IMR-90 (cell line): Measurements from ENCODE around the gene SLC30A1. TPM values are rescaled to one million over a fixed set of nuclear protein-coding genes. Genes with fewer than 3 reads are reported as not detected.
A peak's percentile ranks its signal among the peaks of the same experiment; 100 is the strongest.

Source experiments
- ATAC-seq: fragments of 200-7000 bp; cut with Tn5 transposase; 2 replicates; pipeline ENCODE4 v1.9.1; 2020; ENCODE audit warnings: low read depth, mild to moderate bottlenecking, moderate library complexity
- BruUV-seq: library from RNA; stranded (reverse); fragments of 400-500 nt; replicated peaks from 2 replicates; lab custom pipeline; 2021; lab: Mats Ljungman, UMichigan
- CTCF ChIA-PET: fragments of 300-600 bp; formaldehyde crosslinking; extraction: SDS; loops from one replicate; lab custom pipeline; 2021; ENCODE audit warnings: antibody characterized with exemption; lab: Yijun Ruan, JAX
- POLR2A ChIA-PET: fragments of 300-600 bp; sonication (Branson Sonifier 250); formaldehyde crosslinking; loops from one replicate; lab custom pipeline; 2022; ENCODE audit warnings: antibody characterized with exemption; ENCODE audit not compliant: unreplicated experiment; lab: Charles Lee
- DNase-seq: peaks from one replicate; pipeline ENCODE4 v3.0.0; 2013
- H2AFZ ChIP-seq: replicated peaks from 2 replicates; pipeline ENCODE3; 2013; ENCODE audit warnings: low read length, mild to moderate bottlenecking; ENCODE audit not compliant: poor library complexity
- H2AK5ac ChIP-seq: 2 replicates; pipeline ENCODE4 v1.6.1; 2013; ENCODE audit warnings: low read depth, low read length, inconsistent platforms
- H2AK9ac ChIP-seq: replicated peaks from 2 replicates; pipeline ENCODE3; 2013; ENCODE audit warnings: mild to moderate bottlenecking, low read depth, low read length, moderate library complexity; ENCODE audit not compliant: poor library complexity
- H2BK120ac ChIP-seq: 2 replicates; pipeline ENCODE4 v1.6.1; 2013; ENCODE audit warnings: low read depth, low read length, inconsistent platforms
- H2BK15ac ChIP-seq: 3 replicates; pipeline ENCODE4 v1.6.1; 2013; ENCODE audit warnings: low read depth, low read length, inconsistent platforms
- H2BK20ac ChIP-seq: 2 replicates; pipeline ENCODE4 v1.6.1; 2013; ENCODE audit warnings: low read depth, mild to moderate bottlenecking, inconsistent platforms, low read length, moderate library complexity
- H2BK5ac ChIP-seq: 2 replicates; pipeline ENCODE4 v1.6.1; 2013; ENCODE audit warnings: mild to moderate bottlenecking, low read depth, low read length, inconsistent platforms; ENCODE audit not compliant: poor library complexity, severe bottlenecking
- H3K14ac ChIP-seq: replicated peaks from 2 replicates; pipeline ENCODE4 v1.6.1; 2013; ENCODE audit warnings: low read depth, low read length, inconsistent platforms
- H3K18ac ChIP-seq: 2 replicates; pipeline ENCODE4 v1.6.1; 2013; ENCODE audit warnings: low read depth, low read length, control low read depth
- H3K23ac ChIP-seq: 2 replicates; pipeline ENCODE4 v1.6.1; 2013; ENCODE audit warnings: low read depth, low read length, inconsistent platforms
- H3K27ac ChIP-seq: 2 replicates; pipeline ENCODE4 v1.5.1; 2013; ENCODE audit warnings: mild to moderate bottlenecking, control low read depth, low read length; ENCODE audit not compliant: insufficient read depth
- H3K27me3 ChIP-seq: 2 replicates; pipeline ENCODE4 v1.6.1; 2013; ENCODE audit warnings: low read length; ENCODE audit not compliant: control insufficient read depth, insufficient read depth
- H3K36me3 ChIP-seq: 2 replicates; pipeline ENCODE4 v1.6.1; 2013; ENCODE audit warnings: low read length, mixed read lengths; ENCODE audit not compliant: control insufficient read depth, insufficient read depth
- H3K4ac ChIP-seq: 2 replicates; pipeline ENCODE4 v1.6.1; 2013; ENCODE audit warnings: low read depth, low read length, inconsistent platforms
- H3K4me1 ChIP-seq: 2 replicates; pipeline ENCODE4 v1.6.1; 2013; ENCODE audit warnings: low read length, mixed read lengths; ENCODE audit not compliant: control insufficient read depth, insufficient read depth
- H3K4me2 ChIP-seq: 2 replicates; pipeline ENCODE4 v1.6.1; 2013; ENCODE audit warnings: low read depth, mild to moderate bottlenecking, control low read depth, low read length, moderate library complexity
- H3K4me3 ChIP-seq: 2 replicates; pipeline ENCODE4 v1.5.1; 2013; ENCODE audit warnings: low read depth, mild to moderate bottlenecking, control low read depth, low read length, moderate library complexity; ENCODE audit not compliant: insufficient read depth
- H3K56ac ChIP-seq: 2 replicates; pipeline ENCODE4 v1.6.1; 2013; ENCODE audit warnings: low read length, inconsistent platforms; ENCODE audit not compliant: insufficient read depth; ENCODE audit errors: extremely low read depth
- H3K79me1 ChIP-seq, 2 experiments: 2 replicates each; pipeline ENCODE4 v1.6.1; 2013; ENCODE audit warnings: low read length in 2 of 2, inconsistent platforms in 1 of 2, low read depth in 1 of 2
- H3K9ac ChIP-seq: 2 replicates; pipeline ENCODE4 v1.6.1; 2013; ENCODE audit warnings: low read depth, low read length, control low read depth
- H3K9me1 ChIP-seq: 2 replicates; pipeline ENCODE4 v1.6.1; 2013; ENCODE audit warnings: low read length, inconsistent platforms; ENCODE audit not compliant: insufficient read depth
- H3K9me3 ChIP-seq: 2 replicates; pipeline ENCODE4 v1.6.1; 2013; ENCODE audit warnings: low read length; ENCODE audit not compliant: control insufficient read depth, insufficient read depth
- H4K20me1 ChIP-seq: 2 replicates; pipeline ENCODE4 v1.6.1; 2013; ENCODE audit warnings: low read length, inconsistent platforms; ENCODE audit not compliant: insufficient read depth
- H4K5ac ChIP-seq: 2 replicates; pipeline ENCODE4 v1.6.1; 2013; ENCODE audit warnings: mild to moderate bottlenecking, low read depth, low read length, control low read depth
- H4K8ac ChIP-seq, 2 experiments: 2 replicates each; pipeline ENCODE4 v1.6.1; 2013; ENCODE audit warnings: low read depth in 2 of 2, low read length in 2 of 2, control low read depth in 1 of 2, inconsistent platforms in 1 of 2
- H4K91ac ChIP-seq: 2 replicates; pipeline ENCODE4 v1.6.1; 2013; ENCODE audit warnings: low read depth, low read length, inconsistent platforms; ENCODE audit not compliant: insufficient read depth
- BHLHE40 ChIP-seq: fragments of 150-350 bp; IDR thresholded peaks from 2 replicates; pipeline ENCODE4 v1.6.1; 2016; ENCODE audit warnings: mild to moderate bottlenecking, low read depth, low read length
- CEBPB ChIP-seq: IDR thresholded peaks from 2 replicates; pipeline ENCODE4 v1.6.1; 2012; ENCODE audit warnings: low read depth, low read length, improper control_type of control experiment
- CHD1 ChIP-seq: IDR thresholded peaks from 2 replicates; pipeline ENCODE4 v1.6.1; 2012; ENCODE audit warnings: low read depth, low read length, improper control_type of control experiment
- ELK1 ChIP-seq: fragments of 150-350 bp; IDR thresholded peaks from 2 replicates; pipeline ENCODE4 v1.6.1; 2016; ENCODE audit warnings: low read depth, mild to moderate bottlenecking, low read length, moderate library complexity, borderline replicate concordance
- FOS ChIP-seq: fragments of 150-350 bp; IDR thresholded peaks from 2 replicates; pipeline ENCODE4 v1.6.1; 2016; ENCODE audit warnings: low read depth, low read length
- MAFK ChIP-seq: IDR thresholded peaks from 2 replicates; pipeline ENCODE4 v1.6.1; 2012; ENCODE audit warnings: low read depth, low read length, improper control_type of control experiment
- MAZ ChIP-seq: IDR thresholded peaks from 2 replicates; pipeline ENCODE4 v1.6.1; 2012; ENCODE audit warnings: low read depth, mild to moderate bottlenecking, low read length, improper control_type of control experiment, moderate library complexity, borderline replicate concordance
- NFE2L2 ChIP-seq: fragments of 150-350 bp; IDR thresholded peaks from 2 replicates; pipeline ENCODE4 v1.6.1; 2016; ENCODE audit warnings: low read depth, mild to moderate bottlenecking, low read length
- RCOR1 ChIP-seq: IDR thresholded peaks from 2 replicates; pipeline ENCODE4 v1.6.1; 2012; ENCODE audit warnings: mild to moderate bottlenecking, low read length, improper control_type of control experiment; ENCODE audit not compliant: insufficient replicate concordance
- RFX5 ChIP-seq: IDR thresholded peaks from 2 replicates; pipeline ENCODE4 v1.8.0; 2012; ENCODE audit warnings: low read depth, mild to moderate bottlenecking, low read length, moderate library complexity
- SMC3 ChIP-seq: fragments of 150-350 bp; IDR thresholded peaks from 2 replicates; pipeline ENCODE4 v1.6.1; 2016; ENCODE audit warnings: low read depth, mild to moderate bottlenecking, antibody characterized with exemption, low read length, moderate library complexity
- USF2 ChIP-seq: fragments of 150-350 bp; IDR thresholded peaks from 2 replicates; pipeline ENCODE4 v1.6.1; 2017; ENCODE audit warnings: mild to moderate bottlenecking, antibody characterized with exemption, low read length, low read depth
- WGBS, 2 experiments: methylation state at CpG; one replicate each; pipeline versions ENCODE4 v1.1.5 to v1.1.7; 2013; ENCODE audit warnings: missing lambda C conversion rate in 2 of 2; ENCODE audit not compliant: insufficient read length in 1 of 2; ENCODE audit errors: extremely low coverage in 2 of 2; 5-methylcytosine and 5-hydroxymethylcytosine counted together
- dilution Hi-C: fragments of 300-500 bp; cut with HindIII; formaldehyde crosslinking; loops from one replicate; pipeline ENCODE4 v1.14.3; 2018; ENCODE audit warnings: low sequenced_read_pairs; ENCODE audit not compliant: unreplicated experiment
- in situ Hi-C: fragments of 300-500 bp; cut with MboI; formaldehyde crosslinking; loops from 3 replicates; pipeline ENCODE4 v1.14.3; 2019; ENCODE audit warnings: low sequenced_read_pairs, inconsistent platforms, mixed read lengths
- intact Hi-C: fragments of 100-400 bp; cut with micrococcal nuclease; formaldehyde crosslinking; loops from 2 replicates; pipeline ENCODE4 v1.10.0; 2022
- polyA plus RNA-seq, 3 experiments: library from polyadenylated mRNA; depleted of rRNA; stranded (reverse); fragments of >200 nt; gene quantifications; 2 replicates each; pipeline ENCODE4 v1.2.3, GENCODE V29; 2012; ENCODE audit warnings: low replicate concordance in 1 of 3
- total RNA-seq: library from RNA; depleted of rRNA; stranded (reverse); fragments of >200 nt; gene quantifications from 2 replicates; pipeline ENCODE4 v1.2.3, GENCODE V29; 2012

Gene SLC30A1
- total and polyA plus RNA-seq, 2 of the 4 experiments (the other 2 are of a cell fraction) = 5.4 to 8.4 TPM

- TF ChIP-seq SMC3 (no peak), ELK1 (no peak), FOS (no peak), MAFK (no peak)
Measured at GRCh38 chr1:211577277-211577818, 1.6 kb downstream of the SLC30A1 start (continued).

GRCh38 chr1:211576717-211577116 lies 2.2 kb downstream of the SLC30A1 start:
- Histone ChIP-seq H3K36me3 (peaks cover 8% of the 10 kb centered on the region), H4K91ac (no peak overlapping the region), H3K14ac (peak overlapping the region; percentile 38; the same call in 1 of the 2 replicates), H3K27me3 (no peaks in the 10 kb centered on the region), H3K79me1 (peaks cover 5 to 25% of the 10 kb centered on the region in 2 experiments; a peak in 3 of 4 replicates), H3K4me2 (peak overlapping the region; percentile 94), H4K5ac (no peak overlapping the region), H4K8ac (no peak overlapping the region), H3K4me1 (peaks cover 9% of the 10 kb centered on the region), H3K4me3 (peak overlapping the region; percentile 96), H3K9me3 (no peaks in the 10 kb centered on the region), H3K23ac (no peak overlapping the region; the same call in 1 of the 2 replicates), H2AK5ac (no peak overlapping the region), H3K56ac (0 out of 2 replicates have a peak overlapping the region, but pooled peaks have one; percentile 16), H2BK120ac (no peak overlapping the region), H3K27ac (no peak overlapping the region), H3K4ac (no peak overlapping the region; the same call in 1 of the 2 replicates), H2AK9ac (no peak overlapping the region), H2AFZ (no peak overlapping the region), H3K9ac (no peak overlapping the region), H3K18ac (no peak overlapping the region; the same call in 1 of the 2 replicates), H2BK5ac (peak overlapping the region; percentile 77), H3K9me1 (peaks cover 4% of the 10 kb centered on the region; the same call in 1 of the 2 replicates), H4K20me1 (peaks cover 8% of the 10 kb centered on the region), H2BK20ac (no peak overlapping the region), H2BK15ac (no peak overlapping the region)
- WGBS, 2 experiments = no CpG with 5 or more reads among the region's 2 CpGs
- BruUV-seq = no TSS peak
- POLR2A ChIA-PET = no interaction called here
- ATAC-seq = no peak
- intact Hi-C loops (loop anchor here (1.0 to 5.0 kb wide), 4 partner anchors 52 to 254 kb away; no protein-coding TSS in a partner anchor), in situ Hi-C loops (loop anchor here (5.0 kb wide), 1 partner anchor 76 kb away; no protein-coding TSS in a partner anchor), dilution Hi-C loops (no loop called here)
- no peak for DNase-seq
- CTCF ChIA-PET = interaction anchor here (1.1 kb wide), 1 partner anchor 42 kb away, joined by 3 read pairs; no protein-coding TSS in a partner anchor
- TF ChIP-seq MAZ (no peak), BHLHE40 (no peak), USF2 (no peak), RFX5 (no peak), CHD1 (no peak), ELK1 (no peak), MAFK (no peak), NFE2L2 (no peak), RCOR1 (no peak), CEBPB (no peak)
